HTERT RPE-1 (cell line): ENCODE data around the gene RITA1.

ENCODE experiments used
- in situ Hi-C: fragments of 300-500 bp; cut with MboI; formaldehyde crosslinking; loops from 4 replicates; pipeline ENCODE4 v1.14.3; 2020; ENCODE audit warnings: low sequenced_read_pairs

RITA1 gene

DNA sequence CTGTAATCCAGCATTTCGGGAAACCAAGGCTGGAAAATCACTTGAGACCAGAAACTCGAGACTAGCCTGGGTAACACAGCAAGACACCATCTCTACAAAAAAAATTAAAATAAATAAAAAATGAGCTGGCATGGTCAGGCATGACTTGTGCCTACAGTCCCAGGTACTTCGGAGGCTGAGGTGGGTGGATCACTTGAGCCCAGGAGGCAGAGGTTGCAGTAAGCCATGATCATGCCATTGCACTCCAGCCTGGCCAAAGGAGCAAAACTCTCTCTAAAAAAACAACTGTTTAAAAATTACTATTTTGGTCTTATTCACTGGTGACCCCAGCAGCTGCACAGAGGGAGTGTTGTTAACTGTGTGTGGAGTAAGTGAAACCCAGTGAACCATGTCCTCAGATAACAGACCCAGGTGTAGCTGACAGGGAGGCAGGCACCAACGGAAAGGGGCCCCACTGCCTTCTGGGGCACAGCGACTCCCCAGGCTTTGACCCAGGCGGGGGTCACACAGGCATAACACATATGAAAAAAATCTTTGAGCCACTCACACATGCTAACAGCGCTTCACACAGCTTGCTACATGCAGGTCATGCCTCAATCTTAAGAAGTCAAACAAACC is 12.3 kb upstream of the RITA1 start:
- in situ Hi-C loops, result no loop called here

DNA sequence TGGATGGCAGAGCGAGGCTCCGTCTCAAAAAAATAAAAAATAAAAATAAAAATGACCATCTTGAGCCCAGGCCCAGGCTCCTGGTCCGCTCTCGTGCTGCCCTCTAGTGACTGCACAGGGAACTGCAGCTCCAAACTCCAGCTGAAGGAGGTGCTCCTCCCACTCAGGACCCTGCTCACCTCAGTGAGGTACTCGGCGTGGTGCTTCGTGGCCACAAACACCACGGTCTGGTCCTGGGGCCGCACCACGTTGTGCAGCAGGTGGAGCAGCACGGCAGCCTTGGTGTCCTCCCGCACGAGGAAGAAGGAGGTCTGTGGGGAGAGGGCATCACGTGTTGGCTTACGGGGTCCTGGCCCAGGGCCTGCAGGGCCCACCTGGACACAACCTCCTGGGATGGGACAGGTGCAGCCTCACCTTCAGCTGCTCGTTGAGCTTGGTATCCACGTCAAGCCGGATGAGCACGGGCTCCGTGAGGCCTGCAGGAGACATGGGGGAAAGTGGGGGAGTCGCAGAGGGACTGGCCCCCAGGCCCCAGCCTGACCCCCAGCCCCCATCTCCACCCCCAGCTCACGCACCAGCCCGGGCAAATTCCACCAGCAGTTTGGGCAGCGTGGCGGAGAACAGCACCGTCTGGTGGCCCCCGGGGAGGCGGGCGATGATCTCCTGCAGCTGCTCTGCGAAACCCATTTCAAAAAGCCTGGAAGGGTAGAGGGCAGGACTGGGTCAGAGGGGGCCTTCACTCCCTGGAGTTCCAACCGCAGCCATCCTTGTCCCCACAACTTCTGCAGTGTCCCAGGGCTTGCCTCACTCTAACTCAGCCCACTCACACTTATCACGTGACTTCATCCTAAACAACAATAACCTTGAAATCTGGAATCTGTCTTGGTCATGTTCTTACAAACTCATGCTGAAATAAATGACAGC is 10.8 kb upstream of the RITA1 start:
- in situ Hi-C loops, result no loop called here

DNA sequence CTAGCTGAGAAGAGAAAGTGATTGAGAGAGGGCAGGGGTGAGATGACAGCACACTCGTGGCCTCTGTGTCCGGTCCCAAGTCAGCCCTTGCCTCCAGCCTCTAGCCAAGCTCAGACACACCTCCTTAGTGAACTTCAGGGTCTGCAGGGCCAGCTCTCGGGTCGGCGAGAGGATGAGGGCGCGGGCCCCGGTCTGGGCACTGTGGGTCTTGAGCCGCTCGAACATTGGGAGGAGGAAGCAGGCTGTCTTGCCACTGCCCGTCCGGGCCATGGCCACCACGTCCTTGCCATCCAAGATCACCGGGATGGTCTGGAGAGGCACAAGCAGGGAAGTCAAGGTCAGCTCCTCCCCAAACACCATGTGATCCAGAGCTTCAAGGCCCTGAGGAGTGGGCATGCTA is 6.5 kb upstream of the RITA1 start:
- in situ Hi-C loops, result no loop called here

DNA sequence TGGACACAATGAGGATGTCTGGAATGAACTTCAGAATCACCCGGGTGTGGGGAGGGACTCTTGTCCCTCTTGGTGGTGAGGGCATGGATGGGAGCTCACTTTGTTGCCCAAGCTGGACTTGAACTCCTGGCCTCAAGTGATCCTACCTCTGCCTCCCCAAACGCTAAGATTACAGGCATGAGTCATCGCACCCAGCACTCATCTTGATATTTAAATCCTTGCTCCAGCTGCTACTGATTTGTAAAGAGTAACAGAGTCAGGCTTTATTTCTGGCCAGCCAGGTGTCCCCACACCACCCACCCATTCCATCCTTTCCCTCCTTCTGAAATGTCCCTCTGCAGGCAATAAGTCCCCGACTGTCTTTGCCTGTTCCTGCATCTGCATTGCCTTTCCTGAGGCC is 5.2 kb upstream of the RITA1 start:
- in situ Hi-C loops, result no loop called here

DNA sequence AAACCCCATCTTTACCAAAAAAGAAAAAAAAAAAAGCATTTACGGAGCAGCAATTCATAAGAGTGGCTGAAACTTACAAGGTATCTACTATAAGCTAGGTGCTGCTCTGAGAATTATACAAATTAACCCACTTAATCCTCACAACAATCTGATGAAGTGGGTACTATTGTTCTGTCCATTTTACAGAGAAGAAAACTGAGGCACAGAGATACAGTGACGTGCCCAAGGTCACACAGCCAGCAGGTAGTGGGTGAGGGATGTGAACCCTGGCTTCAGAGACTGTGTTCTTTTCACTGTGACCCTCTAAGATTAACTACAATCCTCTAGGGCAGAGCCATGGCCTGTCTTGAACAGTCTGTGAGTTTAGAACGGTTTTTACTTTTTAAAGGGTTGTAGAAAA is 3.5 kb upstream of the RITA1 start:
- in situ Hi-C loops, result no loop called here

DNA sequence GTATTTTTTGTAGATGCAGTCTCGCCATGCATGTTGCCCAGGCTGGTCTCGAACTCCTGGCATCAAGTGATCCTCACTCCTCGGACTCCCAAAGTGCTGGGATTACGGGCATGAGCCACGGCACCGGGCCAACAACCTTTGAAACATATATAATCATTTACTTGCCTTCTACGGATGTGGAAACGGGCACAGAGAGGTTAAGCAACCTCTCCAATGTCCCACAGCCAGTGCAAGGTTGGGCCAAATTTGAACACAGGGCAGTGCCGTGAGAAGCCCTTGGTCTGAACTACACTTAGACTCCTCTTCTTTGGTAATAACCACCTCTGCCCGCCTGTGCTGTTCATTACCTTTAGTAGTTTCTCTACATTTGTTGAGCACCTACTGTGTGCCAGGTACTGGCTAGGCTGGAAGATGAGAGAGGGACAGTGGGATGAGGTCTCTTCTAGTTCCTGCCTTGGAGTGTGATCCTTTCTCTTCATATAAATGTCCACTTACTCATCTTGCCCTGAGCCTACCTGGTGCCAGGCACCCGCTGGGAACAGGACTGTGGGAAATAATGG is 2.4 kb upstream of the RITA1 start:
- in situ Hi-C loops, result no loop called here

DNA sequence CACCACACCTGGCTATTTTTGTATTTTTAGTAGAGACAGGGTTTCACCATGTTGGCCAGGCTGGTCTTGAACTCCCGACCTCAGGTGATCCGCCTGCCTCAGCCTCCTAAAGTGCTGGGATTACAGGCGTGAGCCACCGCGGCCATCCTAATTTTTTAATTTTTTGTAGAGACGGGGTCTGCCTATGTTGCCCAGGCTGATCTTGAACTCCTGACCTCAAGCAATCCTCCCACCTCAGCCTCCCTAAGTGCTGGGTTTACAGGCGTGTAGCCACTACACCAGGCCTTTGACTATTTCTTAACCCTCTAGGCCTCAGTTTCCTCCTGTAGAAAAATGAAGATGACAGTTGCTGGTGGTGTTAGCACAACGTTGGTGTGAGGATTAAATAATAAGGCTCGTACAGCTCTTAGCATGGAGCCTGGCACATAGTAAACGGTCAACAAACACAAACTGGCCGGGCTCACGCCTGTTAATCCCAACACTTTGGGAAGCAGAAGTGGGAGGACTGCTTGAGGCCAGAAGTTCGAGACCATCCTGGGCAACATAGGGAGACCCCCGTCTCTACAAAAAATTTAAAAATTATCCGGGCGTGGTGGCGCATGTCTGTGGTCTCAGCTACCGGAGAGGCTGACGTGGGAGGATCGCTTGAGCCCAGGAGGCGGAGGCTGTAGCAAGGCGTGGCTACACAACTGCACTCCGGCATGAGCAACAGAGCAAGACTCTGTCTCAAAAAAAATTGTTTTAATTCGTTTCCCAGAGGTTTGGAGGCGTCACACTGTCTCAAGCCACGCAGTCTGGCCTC is 1.2 kb upstream of the RITA1 start:
- in situ Hi-C loops, result no loop called here

DNA sequence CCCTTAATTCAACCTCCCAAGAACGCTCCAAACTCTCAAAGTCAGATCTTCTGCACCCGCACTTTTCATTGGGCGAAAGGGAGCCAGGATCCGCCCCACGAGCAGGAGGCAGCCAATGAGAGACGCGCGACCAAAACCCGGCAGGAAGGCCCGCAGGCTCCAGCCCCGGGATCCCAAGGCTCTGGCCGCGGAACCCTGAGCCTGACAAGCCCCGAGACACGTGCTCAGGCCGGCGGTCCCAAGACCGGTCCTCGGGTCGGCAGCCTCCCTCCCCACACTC is 681 bp upstream of the RITA1 start:
- in situ Hi-C loops, result no loop called here

DNA sequence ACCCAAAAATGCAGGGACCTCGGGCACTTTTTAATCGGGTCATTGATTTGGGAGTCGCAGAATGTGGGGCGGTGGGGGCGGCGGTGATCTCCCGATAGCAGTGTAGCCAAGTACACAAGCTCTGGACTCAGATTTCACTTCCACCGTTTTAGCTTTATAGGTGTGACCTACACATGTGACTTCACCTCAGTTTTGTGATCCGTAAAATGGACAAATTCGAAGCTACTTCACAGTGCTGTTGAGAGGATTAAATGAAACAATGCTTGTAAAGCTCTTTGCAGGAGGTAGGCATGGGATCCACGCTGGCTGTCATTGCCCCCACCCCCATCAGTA is 478 bp downstream of the RITA1 start:
- in situ Hi-C loops, result no loop called here

DNA sequence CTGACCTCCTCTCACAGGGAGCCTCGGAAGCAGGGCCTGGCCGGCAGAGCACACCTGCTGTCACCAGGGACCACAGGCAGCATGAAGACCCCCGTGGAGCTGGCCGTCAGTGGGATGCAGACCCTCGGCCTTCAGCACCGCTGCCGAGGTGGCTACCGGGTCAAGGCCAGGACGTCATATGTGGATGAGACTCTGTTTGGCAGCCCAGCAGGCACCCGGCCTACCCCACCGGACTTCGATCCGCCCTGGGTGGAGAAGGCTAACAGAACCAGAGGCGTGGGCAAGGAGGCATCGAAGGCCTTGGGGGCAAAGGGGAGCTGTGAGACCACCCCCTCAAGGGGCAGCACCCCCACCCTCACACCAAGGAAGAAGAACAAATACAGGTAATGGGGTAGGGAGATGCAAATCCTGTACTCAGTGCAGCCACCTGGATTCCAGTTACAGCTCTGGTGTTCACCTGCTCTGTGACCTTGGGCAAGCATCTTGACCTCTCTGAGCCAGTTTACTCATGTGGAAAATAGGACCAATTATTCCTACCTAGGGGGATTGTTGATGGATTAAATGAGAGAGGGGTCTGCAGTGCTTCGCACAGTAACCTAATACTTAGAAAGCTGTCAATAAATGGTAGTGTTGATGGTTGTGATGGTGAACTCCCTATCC is 1.3 kb downstream of the RITA1 start:
- in situ Hi-C loops, result no loop called here

DNA sequence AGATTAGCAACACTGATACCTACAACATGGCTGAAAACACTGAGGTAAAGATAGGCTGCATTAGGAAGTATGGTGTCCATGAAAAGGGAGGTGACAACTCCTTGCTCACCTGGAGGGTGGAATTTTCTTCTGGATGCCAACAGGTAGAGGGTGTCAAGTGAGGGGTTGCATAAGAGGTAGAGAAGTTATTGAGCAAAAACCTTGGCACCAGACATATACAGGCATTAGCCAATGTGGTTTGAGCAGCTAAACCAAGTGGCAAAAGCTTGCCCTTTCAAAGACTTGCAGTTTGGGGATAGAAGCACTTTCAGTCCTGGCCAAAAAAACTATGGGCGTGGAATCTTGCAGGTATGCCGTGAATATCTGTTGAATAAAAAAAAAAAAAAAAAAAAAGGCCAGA is 3.8 kb downstream of the RITA1 start:
- in situ Hi-C loops, result no loop called here

DNA sequence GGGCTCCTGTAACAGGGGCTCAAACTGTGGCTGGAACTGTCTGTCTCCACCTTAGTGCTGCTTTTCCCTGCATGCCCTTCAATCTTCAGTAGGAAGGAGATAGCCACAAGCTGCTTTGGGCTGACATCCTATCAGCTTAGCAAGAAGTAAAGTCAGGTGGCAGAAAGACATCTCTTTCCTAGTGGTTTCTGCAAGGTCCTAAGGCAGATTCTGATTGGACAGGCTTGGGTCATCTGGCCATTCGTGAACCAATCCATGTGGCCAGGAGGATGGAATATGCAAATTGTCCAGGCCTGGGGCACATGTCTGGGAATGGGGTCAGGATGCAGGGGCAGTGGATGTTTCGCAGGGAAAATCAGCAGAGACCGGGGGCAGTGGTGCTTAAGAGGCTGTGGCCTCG is 5.2 kb downstream of the RITA1 start:
- in situ Hi-C loops, result no loop called here

DNA sequence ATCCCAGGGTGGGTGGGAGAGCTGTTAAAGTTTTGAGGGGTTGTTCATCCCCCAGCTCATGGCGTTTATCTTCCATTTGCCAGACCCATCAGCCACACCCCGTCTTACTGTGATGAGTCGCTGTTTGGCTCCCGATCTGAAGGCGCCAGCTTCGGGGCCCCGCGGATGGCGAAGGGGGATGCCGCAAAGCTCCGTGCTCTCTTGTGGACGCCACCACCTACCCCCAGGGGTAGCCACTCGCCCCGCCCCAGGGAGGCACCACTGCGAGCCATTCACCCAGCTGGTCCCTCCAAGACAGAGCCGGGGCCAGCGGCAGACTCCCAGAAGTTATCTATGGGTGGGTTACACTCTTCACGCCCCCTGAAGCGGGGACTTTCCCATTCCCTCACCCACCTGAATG is 5.7 kb downstream of the RITA1 start:
- in situ Hi-C loops, result no loop called here

DNA sequence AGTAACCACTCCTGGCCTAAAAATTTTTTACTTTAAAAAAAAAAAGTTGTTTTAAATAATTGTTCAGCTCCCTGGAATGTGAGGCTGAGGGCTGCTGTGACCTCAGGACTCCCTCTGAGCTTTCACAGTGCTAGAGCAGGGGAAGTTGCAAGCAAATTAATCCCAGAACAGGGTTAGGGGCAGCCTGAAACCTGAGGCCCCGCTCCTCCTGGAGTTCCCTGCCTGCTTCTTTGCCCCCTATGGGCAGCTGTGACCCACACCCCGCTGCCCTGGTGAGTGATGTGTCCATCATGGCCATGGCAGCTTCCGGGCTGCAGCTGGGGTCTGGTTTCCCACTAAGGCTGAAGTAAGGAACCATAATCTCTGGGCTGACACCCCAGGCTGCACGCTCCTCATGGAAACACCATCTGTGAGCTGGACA is 9.5 kb downstream of the RITA1 start:
- in situ Hi-C loops, result no loop called here

DNA sequence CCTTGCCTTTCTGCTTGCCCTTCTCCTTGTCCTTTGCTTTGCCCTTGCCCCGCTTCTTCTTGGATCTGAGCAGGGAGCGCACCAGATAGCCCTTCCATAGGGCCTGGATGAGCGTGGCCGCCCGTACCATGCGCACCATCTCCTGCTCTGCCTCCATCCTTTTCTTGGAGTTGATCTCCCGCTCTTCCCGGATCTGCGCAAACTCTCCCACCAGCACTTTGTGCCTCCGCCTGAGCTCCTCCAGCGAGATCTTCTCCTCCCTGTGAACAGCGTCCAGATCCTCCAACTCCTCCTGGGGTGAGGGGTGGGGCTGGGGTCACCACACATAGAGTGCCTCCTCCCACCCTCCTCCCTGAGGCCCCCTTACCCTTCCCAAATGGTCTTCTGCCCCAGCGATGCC is 10.1 kb downstream of the RITA1 start:
- in situ Hi-C loops, result no loop called here

DNA sequence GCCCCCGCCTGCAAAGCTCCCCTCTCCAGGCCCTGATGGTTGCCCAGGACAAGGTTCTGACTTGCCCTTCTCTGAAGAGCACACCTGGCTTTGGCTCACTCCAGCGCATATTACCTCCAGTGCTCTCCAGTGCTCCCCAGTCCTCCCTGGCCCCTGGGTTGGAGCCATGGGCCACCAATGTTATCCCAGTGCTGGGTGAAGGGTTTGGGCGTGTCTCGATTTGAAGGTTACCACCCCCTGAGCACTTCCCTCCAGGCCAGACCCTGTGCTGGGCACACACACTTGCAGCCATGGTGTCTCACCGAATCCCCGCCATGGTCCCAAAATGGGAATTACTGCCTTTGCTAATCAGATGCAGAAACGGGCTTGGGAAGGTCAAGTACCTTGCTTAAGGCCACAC is 11.1 kb downstream of the RITA1 start:
- in situ Hi-C loops, result no loop called here

DNA sequence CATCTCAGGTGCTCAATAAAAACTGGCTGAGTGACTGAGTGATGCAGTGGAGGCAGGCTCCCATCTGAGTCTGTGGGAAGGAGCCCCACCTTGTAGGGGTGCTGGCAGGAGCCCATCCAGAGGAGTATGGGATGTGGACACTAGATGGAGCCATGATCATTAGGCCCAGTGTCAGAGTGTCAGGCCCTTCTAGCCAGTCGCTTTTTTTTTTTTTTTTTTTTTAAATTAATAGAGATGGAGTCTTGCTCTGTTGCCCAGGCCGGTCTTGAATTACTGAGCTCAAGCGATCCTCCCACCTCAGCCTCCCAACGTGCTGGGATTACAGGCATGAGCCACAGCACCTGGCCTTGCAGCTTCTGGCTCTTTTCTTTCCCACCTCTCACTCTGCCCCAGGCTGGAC is 11.5 kb downstream of the RITA1 start:
- in situ Hi-C loops, result no loop called here

DNA sequence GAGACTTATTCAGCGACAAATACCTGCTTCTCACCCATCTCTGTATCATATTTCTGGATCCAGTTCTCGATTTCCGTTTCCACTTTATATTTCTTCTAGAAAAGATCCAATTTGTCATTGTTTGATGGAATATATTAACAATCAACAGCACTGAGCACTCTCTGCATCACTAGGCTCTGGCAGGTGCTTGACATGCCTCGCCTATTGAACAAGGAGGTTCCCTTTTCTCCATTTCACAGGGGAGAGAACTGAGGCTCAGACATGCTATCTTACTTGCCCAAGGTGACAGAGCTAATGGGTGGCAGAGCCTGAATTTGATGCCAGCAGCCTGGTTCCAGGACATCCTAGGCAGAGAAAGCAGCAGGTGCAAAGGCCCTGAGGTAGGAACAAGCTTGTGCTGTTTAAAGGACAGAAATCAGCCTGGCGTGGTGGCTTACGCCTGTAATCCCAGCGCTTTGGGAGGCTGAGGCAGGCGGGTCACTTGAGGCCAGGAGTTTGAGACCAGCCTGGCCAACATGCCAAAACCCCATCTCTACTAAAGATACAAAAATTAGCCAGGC is 12.1 kb downstream of the RITA1 start:
- in situ Hi-C loops, result no loop called here

DNA sequence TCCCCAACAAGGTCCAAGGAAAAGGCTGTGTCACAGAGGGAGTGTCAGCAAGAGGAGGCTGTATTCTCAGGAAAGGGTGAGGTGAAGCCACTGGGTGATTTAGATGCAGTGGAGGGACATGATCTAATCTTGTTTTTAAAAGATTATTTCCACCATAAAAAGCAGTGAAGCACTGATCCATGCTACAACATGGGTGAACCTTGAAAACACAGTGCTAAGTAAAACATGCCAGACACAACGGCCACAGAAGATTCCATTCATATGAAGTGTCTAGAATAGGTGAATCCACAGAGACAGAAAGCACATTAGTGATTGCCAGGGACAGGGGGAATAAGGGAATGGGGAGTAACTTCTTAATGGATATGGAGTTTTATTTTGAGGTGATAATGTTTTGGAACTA is 12.8 kb downstream of the RITA1 start:
- in situ Hi-C loops, result no loop called here

DNA sequence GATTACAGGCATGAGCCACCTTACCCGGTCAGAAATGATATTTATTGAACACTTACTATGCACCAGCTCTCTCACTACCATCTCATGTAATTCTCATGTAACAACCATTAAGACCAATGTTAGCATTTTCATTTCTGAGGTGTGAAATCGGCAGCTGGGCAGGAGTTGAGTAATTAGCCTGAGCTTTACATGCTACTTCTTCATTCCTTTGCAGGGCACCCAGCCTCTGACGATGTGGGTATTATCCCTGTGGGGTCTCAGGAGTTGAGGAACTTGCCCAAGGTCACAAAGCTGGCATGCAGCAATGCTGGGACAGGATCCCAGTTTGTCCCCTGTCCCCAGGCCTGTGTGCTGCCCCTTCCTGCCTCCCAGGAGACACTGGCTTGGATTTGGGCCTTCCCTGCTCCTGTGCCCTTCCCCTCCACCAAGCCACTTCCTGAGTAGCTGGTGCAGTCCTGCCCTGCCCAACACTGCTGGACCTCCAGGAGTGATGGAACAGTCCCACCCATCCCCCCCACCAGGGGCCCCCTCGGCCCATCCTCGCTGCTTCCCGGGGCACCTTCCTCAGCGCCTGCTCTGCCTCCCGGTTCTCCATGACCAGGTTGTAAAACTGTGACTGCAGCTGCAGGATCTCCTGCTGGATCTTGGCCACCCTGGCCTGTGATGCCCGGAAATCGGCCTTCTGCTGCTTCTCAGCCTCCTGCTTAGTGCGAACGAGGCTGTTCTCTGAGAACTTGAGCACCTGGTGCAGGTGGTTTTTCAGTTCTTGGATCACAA is 14.7 kb downstream of the RITA1 start:
- in situ Hi-C loops, result no loop called here
